ENCODE measurements around the gene AGTPBP1.

Gene AGTPBP1

DNA sequence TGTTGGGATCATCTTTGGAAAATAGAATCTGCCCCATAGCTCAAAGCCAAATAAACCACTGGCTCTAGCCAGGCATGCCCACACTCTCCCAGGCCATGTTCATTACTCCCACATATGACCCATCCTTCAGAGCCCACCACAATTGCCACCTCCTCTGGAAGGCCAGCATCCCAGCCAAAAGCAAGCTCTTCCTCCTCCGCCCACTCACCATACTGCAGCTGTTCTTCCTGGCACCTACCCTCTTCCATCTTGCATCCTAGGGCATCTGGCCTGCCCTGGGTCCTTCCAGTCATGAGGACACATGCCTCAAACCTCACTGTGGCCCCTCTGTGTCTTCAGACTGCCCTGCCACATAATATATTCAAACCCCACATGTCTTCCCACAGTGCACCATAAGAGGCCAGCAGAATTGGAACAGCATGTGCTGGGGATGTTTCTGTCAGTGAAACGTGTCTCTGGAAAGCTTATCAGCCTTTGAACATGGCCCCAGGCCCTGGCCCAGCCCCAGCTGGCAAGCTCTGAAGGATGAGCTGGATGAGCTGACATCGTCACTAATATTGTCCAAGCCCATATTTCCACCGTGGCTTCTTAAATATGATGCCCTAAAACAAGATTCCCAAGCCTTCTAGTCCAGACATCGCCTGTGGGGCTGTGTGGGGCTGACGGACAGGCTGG is 230.8 kb downstream of the AGTPBP1 start:
- in situ Hi-C loops (cut with MboI; ENCODE audit: low sequenced_read_pairs), result no loop called here

DNA sequence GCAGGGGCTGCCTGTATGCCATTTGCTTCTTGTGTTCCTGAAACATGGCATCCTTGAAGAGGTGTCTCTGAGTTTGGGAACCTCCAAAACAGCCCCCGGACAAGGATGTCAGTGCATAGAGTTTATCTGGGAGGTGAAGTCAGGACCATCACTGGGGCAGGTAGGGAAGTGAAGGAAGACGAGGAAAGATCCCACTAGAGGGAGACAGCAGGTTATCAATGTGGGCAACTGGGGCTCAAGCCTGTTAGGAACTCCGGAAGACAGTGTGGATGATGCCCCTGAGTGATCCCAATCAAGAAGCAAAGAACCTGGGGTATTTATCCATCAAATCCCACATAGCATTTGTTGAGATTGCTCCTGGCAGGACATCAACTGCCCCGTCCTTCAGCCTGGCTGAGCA is 233.1 kb downstream of the AGTPBP1 start:
- in situ Hi-C loops (cut with MboI; ENCODE audit: low sequenced_read_pairs), result no loop called here

DNA sequence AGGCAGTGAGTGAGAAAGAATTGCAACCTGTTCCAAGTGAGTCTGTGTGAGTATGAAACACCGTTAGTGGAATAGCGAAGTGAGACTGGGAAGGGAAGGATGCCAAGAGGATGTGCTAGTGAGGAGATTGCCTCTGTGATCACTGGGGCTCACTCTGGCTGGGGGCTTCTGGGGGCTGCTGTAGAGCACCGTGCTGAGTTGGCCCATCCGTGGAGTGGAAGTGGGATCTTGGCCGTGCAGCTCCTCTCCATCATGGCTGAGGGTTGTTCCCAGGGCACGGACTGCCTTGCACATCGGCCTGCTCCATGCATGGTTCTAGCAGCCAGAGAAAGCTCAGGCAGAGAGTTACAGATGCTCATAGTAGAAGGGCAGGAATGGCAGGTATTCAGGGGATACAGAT is 236.1 kb downstream of the AGTPBP1 start:
- in situ Hi-C loops (cut with MboI; ENCODE audit: low sequenced_read_pairs), result no loop called here

DNA sequence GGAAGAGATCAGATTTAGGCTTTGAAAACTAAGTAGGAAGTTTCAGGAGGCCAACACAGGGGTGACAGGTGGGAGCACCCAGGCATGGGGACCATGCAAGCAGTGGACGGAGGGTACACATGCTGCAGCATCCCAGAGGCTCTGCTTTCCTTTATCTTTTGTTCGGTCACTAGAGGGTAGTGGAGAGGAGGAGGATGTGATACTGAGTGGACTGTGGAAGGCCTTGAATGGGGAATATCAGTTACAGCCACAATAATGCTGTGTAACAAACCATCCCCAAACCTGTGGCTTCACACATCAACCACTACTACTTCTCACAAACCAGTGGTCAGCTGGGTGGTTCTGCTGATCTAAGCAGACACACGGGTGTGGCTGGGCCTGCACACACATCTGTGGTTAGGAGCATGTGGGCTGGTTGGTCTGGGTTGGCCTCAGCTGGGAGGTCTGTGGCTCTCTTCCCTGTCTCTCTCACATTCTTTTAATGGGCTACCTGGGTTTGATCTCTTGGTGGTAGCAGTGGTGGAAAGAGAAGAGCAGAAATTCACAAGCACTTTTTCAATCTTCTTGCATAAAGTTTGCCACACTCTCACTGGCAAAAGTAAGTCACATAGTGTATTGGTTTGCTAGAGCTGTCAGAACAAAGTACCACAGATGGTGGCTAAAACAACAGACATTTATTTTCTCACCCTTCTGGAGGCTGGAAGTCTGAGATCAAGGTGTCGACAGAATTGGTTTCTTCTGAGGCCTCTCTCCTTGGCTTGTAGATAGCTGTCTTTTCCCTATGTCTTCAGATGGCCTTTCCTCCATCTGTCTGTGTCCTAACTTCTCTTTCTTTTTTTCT is 238.7 kb downstream of the AGTPBP1 start:
- in situ Hi-C loops (cut with MboI; ENCODE audit: low sequenced_read_pairs), result no loop called here

DNA sequence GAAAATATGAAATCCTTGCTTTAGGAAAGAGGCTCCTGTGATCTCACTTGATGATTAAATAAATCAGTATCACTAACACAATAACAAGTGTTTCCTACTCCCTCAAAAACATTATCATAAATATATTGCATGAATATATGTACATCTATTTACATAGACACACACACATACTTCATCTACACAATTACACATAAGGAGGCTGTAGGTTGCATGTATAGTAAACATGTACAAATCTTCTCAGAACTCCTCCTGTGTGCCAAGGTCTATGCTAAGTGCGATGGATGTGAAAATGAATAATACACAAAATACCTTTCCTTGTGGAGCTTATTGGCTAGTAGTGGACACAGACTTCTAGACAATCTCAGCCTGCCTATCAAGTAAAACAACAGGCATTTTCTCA is 239.9 kb downstream of the AGTPBP1 start:
- in situ Hi-C loops (cut with MboI; ENCODE audit: low sequenced_read_pairs), result no loop called here

DNA sequence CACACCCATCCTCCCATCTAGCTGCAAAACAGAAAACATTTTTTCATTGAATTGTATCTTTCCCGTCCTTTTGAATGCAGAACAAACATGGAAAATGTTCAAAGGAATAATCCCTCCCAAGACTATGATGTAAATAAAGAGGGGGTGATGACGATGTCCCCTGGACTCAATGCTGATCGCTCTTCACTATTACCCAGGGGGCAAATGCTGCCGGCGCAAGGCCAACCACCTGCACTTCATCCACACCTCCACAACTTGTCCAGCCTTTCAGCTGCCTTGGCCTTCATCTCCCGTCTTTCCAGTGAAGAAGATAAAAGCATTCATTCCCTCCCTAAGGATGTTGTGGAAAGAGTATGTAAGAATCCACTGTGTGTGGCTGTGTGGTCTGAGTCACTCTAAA is 240.3 kb downstream of the AGTPBP1 start:
- in situ Hi-C loops (cut with MboI; ENCODE audit: low sequenced_read_pairs), result no loop called here
